ENCODE measurements around the gene KLHL35. TPM values are rescaled to one million over a fixed set of nuclear protein-coding genes. Genes with fewer than 3 reads are reported as not detected.

The KLHL35 gene
- total and polyA plus RNA-seq, 2 of the 4 experiments (the other 2 are of a cell fraction), result 1.6 to 3.3 TPM

DNA sequence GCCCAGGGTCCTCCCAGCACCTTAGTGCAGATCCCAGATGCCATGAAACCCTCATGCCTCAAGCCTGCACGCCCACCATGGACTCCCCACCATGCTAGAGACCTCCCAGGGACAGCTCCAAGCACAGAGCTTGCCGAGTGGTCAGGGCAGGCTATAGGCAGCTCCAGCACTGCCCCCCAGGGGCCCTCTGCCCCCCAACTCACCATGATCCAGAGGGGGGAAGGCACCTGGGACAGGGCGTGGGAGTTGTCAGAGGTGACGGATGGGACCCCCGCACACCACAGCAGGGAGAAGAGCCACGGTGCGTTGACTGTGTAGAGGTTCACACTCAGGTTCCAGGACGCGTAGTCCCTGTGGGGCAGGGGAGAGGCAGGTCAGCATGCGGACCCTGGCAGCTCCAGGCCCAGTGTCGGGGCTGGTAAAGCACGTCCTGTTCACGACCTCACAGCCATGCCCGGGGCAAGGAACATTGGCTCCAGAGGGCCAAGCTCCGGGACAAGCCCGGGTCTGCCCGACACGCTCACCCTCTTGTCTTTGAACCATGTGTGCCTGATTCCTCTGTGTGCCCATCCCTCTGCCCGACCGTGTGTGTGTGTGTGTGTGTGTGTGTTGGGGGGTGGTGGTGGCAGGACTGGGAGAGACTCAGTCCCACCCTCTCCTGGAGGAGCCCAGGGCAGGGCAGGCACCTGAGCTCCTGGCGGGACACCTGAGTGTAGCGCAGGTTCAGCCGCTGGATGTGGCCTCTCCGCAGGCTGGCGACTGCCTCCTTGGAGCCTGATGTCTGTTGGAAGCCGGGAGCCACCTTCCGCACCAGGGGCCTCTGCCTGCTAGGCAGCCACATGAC lies 8.2 kb upstream of the KLHL35 start:
- Histone ChIP-seq H2BK15ac (ENCODE audit: low read depth, low read length) (no peak overlapping the region), H2BK20ac (ENCODE audit: low read depth, low read length) (no peak overlapping the region), H3K9ac (ENCODE audit: low read depth, low read length) (no peak overlapping the region), H3K27me3 (ENCODE audit: control insufficient read depth, insufficient read depth, low read length) (peaks cover 3% of the 10 kb centered on the region; the same call in 1 of the 2 replicates), H3K14ac (replicated peaks; ENCODE audit: low read depth, low read length) (no peak overlapping the region), H4K91ac (ENCODE audit: insufficient read depth, low read depth, low read length) (no peak overlapping the region), H3K9me1 (ENCODE audit: insufficient read depth, low read length) (0 out of 2 replicates have a peak, but pooled peaks cover 4% of the 10 kb centered on the region), H2BK120ac (ENCODE audit: low read depth, low read length) (no peak overlapping the region), H3K79me1 (ENCODE audit: low read depth in 1 of 2, low read length in 2 of 2) (no peaks in the 10 kb centered on the region), H2AFZ (replicated peaks; ENCODE audit: low read length, poor library complexity) (no peak overlapping the region), H2BK5ac (ENCODE audit: low read depth, low read length, poor library complexity, severe bottlenecking) (no peak overlapping the region), H3K4ac (ENCODE audit: low read depth, low read length) (no peak overlapping the region), H3K27ac (ENCODE audit: insufficient read depth, low read length) (no peak overlapping the region), H3K9me3 (ENCODE audit: control insufficient read depth, insufficient read depth, low read length) (no peaks in the 10 kb centered on the region), H3K4me1 (ENCODE audit: control insufficient read depth, insufficient read depth, low read length) (no peaks in the 10 kb centered on the region), H3K4me2 (ENCODE audit: low read depth, low read length) (no peak overlapping the region), H2AK9ac (replicated peaks; ENCODE audit: low read depth, low read length, poor library complexity) (peak overlapping the region; percentile 14), H3K4me3 (ENCODE audit: insufficient read depth, low read depth, low read length) (no peak overlapping the region), H4K8ac (ENCODE audit: low read depth in 2 of 2, low read length in 2 of 2) (no peak overlapping the region), H3K56ac (ENCODE audit: extremely low read depth, insufficient read depth, low read length) (no peak overlapping the region), H3K36me3 (ENCODE audit: control insufficient read depth, insufficient read depth, low read length) (no peaks in the 10 kb centered on the region), H4K5ac (ENCODE audit: low read depth, low read length) (no peak overlapping the region), H2AK5ac (ENCODE audit: low read depth, low read length) (no peak overlapping the region), H4K20me1 (ENCODE audit: insufficient read depth, low read length) (no peaks in the 10 kb centered on the region), H3K23ac (ENCODE audit: low read depth, low read length) (no peak overlapping the region), H3K18ac (ENCODE audit: low read depth, low read length) (no peak overlapping the region)
- in situ Hi-C loops (cut with MboI; ENCODE audit: low sequenced_read_pairs), result no loop called here
- BruUV-seq (replicated peaks), result no TSS peak
- dilution Hi-C loops (cut with HindIII; ENCODE audit: low sequenced_read_pairs, unreplicated experiment), result no loop called here
- ATAC-seq (ENCODE audit: low read depth) (no peak), DNase-seq (no peak)
- ChIA-PET CTCF (no interaction called here), POLR2A (ENCODE audit: unreplicated experiment) (no interaction called here)
- WGBS, 2 experiments (ENCODE audit: extremely low coverage in 2 of 2, insufficient read length in 1 of 2), result 73% methylated on average over 14 of the region's 27 CpGs; no CpG with 5 or more reads in 1 of the 2 experiments
- no peak for TF ChIP-seq RAD21 (IDR thresholded peaks at IDR 0.05; ENCODE audit: low read length)
- no peak for TF ChIP-seq CEBPB (IDR thresholded peaks at IDR 0.05; ENCODE audit: low read depth, low read length)
- TF ChIP-seq RFX5 (IDR thresholded peaks at IDR 0.05; ENCODE audit: low read depth, low read length), result no peak
- no peak for TF ChIP-seq CHD1 (IDR thresholded peaks at IDR 0.05; ENCODE audit: low read depth, low read length)
- no peak for TF ChIP-seq BHLHE40 (IDR thresholded peaks at IDR 0.05; ENCODE audit: low read depth, low read length)
- no peak for TF ChIP-seq USF2 (IDR thresholded peaks at IDR 0.05; ENCODE audit: low read depth, low read length)
- no peak for TF ChIP-seq FOS (IDR thresholded peaks at IDR 0.05; ENCODE audit: low read depth, low read length)
- TF ChIP-seq MAZ (IDR thresholded peaks at IDR 0.05; ENCODE audit: borderline replicate concordance, low read depth, low read length), result no peak
- no peak for TF ChIP-seq SMC3 (IDR thresholded peaks at IDR 0.05; ENCODE audit: low read depth, low read length)
- no peak for TF ChIP-seq NFE2L2 (IDR thresholded peaks at IDR 0.05; ENCODE audit: low read depth, low read length)
- intact Hi-C loops (cut with micrococcal nuclease), result no loop called here

Data from IMR-90 (cell line).